ENCODE measurements around the gene CHCHD6.

The CHCHD6 gene

DNA sequence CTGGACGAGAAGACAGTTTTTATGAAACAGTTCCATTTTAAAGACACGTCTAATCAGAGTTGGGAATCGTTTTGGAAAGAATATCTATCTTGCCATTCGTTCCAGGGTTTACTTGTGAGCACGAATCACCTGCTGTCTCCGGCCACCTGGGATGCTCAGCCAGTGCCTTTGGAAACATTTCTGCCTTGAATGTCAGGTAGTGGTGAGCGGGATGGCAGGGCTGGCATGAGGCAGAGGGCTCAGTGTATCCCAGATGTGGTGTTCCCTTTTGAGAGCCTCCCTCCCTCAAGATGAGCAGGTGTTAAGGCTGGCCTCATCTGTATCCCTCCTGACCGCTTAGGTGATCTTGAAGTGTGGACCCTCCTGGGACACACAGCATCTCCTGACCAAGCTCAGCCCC is 231.0 kb downstream of the CHCHD6 start:
- Histone ChIP-seq H3K4me2 (ENCODE audit: low read depth, low read length, poor library complexity, severe bottlenecking) (no peak overlapping the region), H3K27me3 (ENCODE audit: low read length) (no peaks in the 10 kb centered on the region), H3K9me3 (ENCODE audit: insufficient read depth, low read length) (no peaks in the 10 kb centered on the region), H3K27ac (ENCODE audit: low read depth, low read length) (no peak overlapping the region), H3K9ac (ENCODE audit: low read length) (no peak overlapping the region), H3K9me2 (replicated peaks; ENCODE audit: insufficient read depth, low read length) (no peaks in the 10 kb centered on the region), H2AFZ (ENCODE audit: low read depth, low read length, severe bottlenecking) (no peak overlapping the region), H3K4me3 (ENCODE audit: insufficient read depth, low read length, poor library complexity, severe bottlenecking) (no peak overlapping the region), H3K36me3 (ENCODE audit: low read length) (no peaks in the 10 kb centered on the region), H4K20me1 (ENCODE audit: low read depth, low read length) (no peaks in the 10 kb centered on the region), H3K79me2 (ENCODE audit: insufficient read depth, low read length) (no peaks in the 10 kb centered on the region), H3F3A (ENCODE audit: insufficient read depth) (no peaks in the 10 kb centered on the region)
- TF ChIP-seq, protein P1, sequence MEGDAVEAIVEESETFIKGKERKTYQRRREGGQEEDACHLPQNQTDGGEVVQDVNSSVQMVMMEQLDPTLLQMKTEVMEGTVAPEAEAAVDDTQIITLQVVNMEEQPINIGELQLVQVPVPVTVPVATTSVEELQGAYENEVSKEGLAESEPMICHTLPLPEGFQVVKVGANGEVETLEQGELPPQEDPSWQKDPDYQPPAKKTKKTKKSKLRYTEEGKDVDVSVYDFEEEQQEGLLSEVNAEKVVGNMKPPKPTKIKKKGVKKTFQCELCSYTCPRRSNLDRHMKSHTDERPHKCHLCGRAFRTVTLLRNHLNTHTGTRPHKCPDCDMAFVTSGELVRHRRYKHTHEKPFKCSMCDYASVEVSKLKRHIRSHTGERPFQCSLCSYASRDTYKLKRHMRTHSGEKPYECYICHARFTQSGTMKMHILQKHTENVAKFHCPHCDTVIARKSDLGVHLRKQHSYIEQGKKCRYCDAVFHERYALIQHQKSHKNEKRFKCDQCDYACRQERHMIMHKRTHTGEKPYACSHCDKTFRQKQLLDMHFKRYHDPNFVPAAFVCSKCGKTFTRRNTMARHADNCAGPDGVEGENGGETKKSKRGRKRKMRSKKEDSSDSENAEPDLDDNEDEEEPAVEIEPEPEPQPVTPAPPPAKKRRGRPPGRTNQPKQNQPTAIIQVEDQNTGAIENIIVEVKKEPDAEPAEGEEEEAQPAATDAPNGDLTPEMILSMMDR (IDR thresholded peaks at IDR 0.05; ENCODE audit: insufficient read depth, low read length, poor library complexity, severe bottlenecking), result no peak
- TF ChIP-seq EZH2phosphoT487 (conservative IDR thresholded peaks at IDR 0.05; ENCODE audit: low read length), result no peak

DNA sequence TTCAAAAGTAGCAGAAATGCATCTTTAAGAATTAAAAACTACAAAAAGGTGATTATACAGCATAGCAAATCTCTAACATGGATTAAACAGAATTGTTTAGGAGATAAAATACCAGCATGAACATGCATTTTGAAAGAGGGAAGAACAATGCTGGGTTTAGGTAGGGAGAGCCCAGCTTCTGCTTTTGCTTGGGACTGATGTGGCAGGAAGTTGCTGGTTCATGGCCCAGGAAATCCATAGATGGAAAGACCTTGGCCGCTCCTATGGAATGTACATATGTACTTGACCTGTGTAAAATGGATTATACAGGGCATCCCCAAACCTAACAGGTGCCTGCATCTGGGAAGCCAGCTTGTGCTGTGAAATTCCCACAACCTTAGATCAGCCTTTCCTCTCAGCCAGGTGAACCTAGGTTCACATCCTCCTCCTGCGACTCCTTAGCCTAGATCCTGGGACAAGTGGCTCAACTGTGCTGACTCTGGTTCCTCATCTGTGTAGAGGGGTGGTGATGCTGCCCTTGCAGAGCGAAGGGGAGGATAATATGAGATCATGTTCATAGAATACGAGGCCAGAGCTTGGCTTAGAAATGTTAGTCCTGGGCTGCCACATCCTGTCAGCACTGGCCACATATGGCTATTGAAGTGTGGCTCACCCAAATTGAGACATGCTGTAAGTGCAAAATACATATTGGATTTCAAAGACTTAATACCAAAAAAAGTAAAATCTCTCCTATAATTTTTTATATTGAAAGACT is 231.9 kb downstream of the CHCHD6 start:
- Histone ChIP-seq H3K4me3 (ENCODE audit: insufficient read depth, low read length, poor library complexity, severe bottlenecking) (no peak overlapping the region), H3K36me3 (ENCODE audit: low read length) (no peaks in the 10 kb centered on the region), H3F3A (ENCODE audit: insufficient read depth) (no peaks in the 10 kb centered on the region), H3K4me2 (ENCODE audit: low read depth, low read length, poor library complexity, severe bottlenecking) (no peak overlapping the region), H4K20me1 (ENCODE audit: low read depth, low read length) (no peaks in the 10 kb centered on the region), H2AFZ (ENCODE audit: low read depth, low read length, severe bottlenecking) (no peak overlapping the region), H3K9me2 (replicated peaks; ENCODE audit: insufficient read depth, low read length) (no peaks in the 10 kb centered on the region), H3K9me3 (ENCODE audit: insufficient read depth, low read length) (no peaks in the 10 kb centered on the region), H3K9ac (ENCODE audit: low read length) (no peak overlapping the region), H3K27me3 (ENCODE audit: low read length) (no peaks in the 10 kb centered on the region), H3K79me2 (ENCODE audit: insufficient read depth, low read length) (no peaks in the 10 kb centered on the region), H3K27ac (ENCODE audit: low read depth, low read length) (no peak overlapping the region)
- TF ChIP-seq, protein P1 (IDR thresholded peaks at IDR 0.05; ENCODE audit: insufficient read depth, low read length, poor library complexity, severe bottlenecking), result no peak
- TF ChIP-seq EZH2phosphoT487 (conservative IDR thresholded peaks at IDR 0.05; ENCODE audit: low read length), result no peak

DNA sequence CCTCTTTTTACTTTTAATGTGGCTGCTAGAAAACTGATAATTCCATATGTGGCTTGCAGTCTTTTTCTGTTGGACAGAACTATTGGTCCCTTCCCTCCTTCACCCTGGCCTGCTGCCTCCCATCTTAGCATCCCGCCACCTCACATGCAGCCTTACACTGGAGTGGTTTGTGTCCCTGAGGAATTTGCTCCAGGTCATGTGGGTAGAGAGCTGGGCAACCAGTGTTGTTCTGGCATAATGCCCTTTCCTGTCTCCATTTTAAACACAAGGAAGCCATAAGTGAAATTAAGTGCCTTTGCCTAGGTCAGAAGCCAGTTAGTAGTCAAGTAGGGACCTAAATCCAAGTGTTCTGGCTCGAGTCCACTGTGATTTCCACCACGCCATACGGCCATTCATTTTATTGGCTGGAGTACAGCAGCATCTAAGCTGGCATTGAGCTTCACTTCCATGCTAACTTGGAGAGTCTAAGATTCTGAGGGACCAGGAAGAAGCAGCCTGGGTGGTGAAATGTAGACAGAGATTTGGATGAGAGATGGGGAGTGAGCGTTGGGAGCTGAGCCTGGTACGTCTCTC is 232.9 kb downstream of the CHCHD6 start:
- H3K9ac ChIP-seq (ENCODE audit: low read length), result no peak overlapping the region
- H3K4me3 ChIP-seq (ENCODE audit: insufficient read depth, low read length, poor library complexity, severe bottlenecking), result no peak overlapping the region
- H2AFZ ChIP-seq (ENCODE audit: low read depth, low read length, severe bottlenecking), result no peak overlapping the region
- H3K79me2 ChIP-seq (ENCODE audit: insufficient read depth, low read length), result no peaks in the 10 kb centered on the region
- H4K20me1 ChIP-seq (ENCODE audit: low read depth, low read length), result no peaks in the 10 kb centered on the region
- H3K9me3 ChIP-seq (ENCODE audit: insufficient read depth, low read length), result no peaks in the 10 kb centered on the region
- TF ChIP-seq, protein P1 (IDR thresholded peaks at IDR 0.05; ENCODE audit: insufficient read depth, low read length, poor library complexity, severe bottlenecking), result no peak
- no peaks in the 10 kb centered on the region for H3K27me3 ChIP-seq (ENCODE audit: low read length)
- H3K9me2 ChIP-seq (replicated peaks; ENCODE audit: insufficient read depth, low read length), result no peaks in the 10 kb centered on the region
- no peak overlapping the region for H3K4me2 ChIP-seq (ENCODE audit: low read depth, low read length, poor library complexity, severe bottlenecking)
- no peaks in the 10 kb centered on the region for H3K36me3 ChIP-seq (ENCODE audit: low read length)
- H3K27ac ChIP-seq (ENCODE audit: low read depth, low read length), result no peak overlapping the region
- no peaks in the 10 kb centered on the region for H3F3A ChIP-seq (ENCODE audit: insufficient read depth)
